Neural cell (in vitro differentiated cells): ENCODE measurements around the gene DLL1. TPM values are rescaled to one million over a fixed set of nuclear protein-coding genes. Genes with fewer than 3 reads are reported as not detected.

ENCODE experiments used
- H2AFZ ChIP-seq: fragments of 200-600, 300-800 bp; sonication (generic), shearing (Covaris generic); 2 replicates; pipeline ENCODE4 v1.6.0; 2014; ENCODE audit warnings: low read depth, mild to moderate bottlenecking, antibody characterized with exemption, low read length, moderate library complexity
- H3F3A ChIP-seq: fragments of 200-600 bp; shearing (Covaris generic); 2 replicates; pipeline ENCODE4 v1.6.1; 2016; ENCODE audit warnings: mild to moderate bottlenecking, moderate library complexity, mixed read lengths, antibody characterized with exemption, low read length; ENCODE audit not compliant: insufficient read depth, poor library complexity, severe bottlenecking
- H3K27ac ChIP-seq: fragments of 200-600, 300-800 bp; sonication (generic), shearing (Covaris generic); 2 replicates; pipeline ENCODE4 v1.5.1; 2014; ENCODE audit warnings: mild to moderate bottlenecking, low read length, moderate library complexity
- H3K27me3 ChIP-seq: fragments of 300-800, 200-600 bp; sonication (generic), shearing (Covaris generic); 2 replicates; pipeline ENCODE4 v1.6.0; 2014; ENCODE audit warnings: mild to moderate bottlenecking, low read depth, low read length, moderate library complexity; ENCODE audit not compliant: insufficient read depth
- H3K36me3 ChIP-seq: fragments of 300-800, 200-600 bp; sonication (generic), shearing (Covaris generic); 2 replicates; pipeline ENCODE4 v1.5.1; 2014; ENCODE audit warnings: mild to moderate bottlenecking, antibody characterized with exemption, low read length, moderate library complexity; ENCODE audit not compliant: insufficient read depth
- H3K4me2 ChIP-seq: fragments of 300-800, 200-600 bp; sonication (generic), shearing (Covaris generic); 2 replicates; pipeline ENCODE4 v1.6.0; 2014; ENCODE audit warnings: mild to moderate bottlenecking, low read length
- H3K4me3 ChIP-seq: fragments of 300-800, 200-600 bp; sonication (generic), shearing (Covaris generic); 2 replicates; pipeline ENCODE4 v1.5.1; 2014; ENCODE audit warnings: mild to moderate bottlenecking, low read length, moderate library complexity
- H3K79me2 ChIP-seq: fragments of 200-600 bp; shearing (Covaris generic); replicated peaks from 2 replicates; pipeline ENCODE4 v1.6.0; 2014; ENCODE audit warnings: mild to moderate bottlenecking, low read length, moderate library complexity; ENCODE audit not compliant: insufficient read depth
- H3K9ac ChIP-seq: fragments of 300-800, 200-600 bp; sonication (generic), shearing (Covaris generic); 2 replicates; pipeline ENCODE4 v1.6.1; 2016; ENCODE audit warnings: mild to moderate bottlenecking, low read length, mixed read lengths
- H3K9me2 ChIP-seq: fragments of 200-600 bp; shearing (Covaris generic); 2 replicates; pipeline ENCODE4 v1.6.1; 2016; ENCODE audit warnings: mild to moderate bottlenecking, low read length, mixed read lengths; ENCODE audit not compliant: insufficient read depth
- H3K9me3 ChIP-seq: fragments of 200-600, 300-800 bp; sonication (generic), shearing (Covaris generic); 2 replicates; pipeline ENCODE4 v1.6.1; 2016; ENCODE audit warnings: mild to moderate bottlenecking, mixed run types, low read length, moderate library complexity, mixed read lengths
- H4K20me1 ChIP-seq: fragments of 200-600 bp; shearing (Covaris generic); 2 replicates; pipeline ENCODE4 v1.6.1; 2016; ENCODE audit warnings: mild to moderate bottlenecking, mixed run types; ENCODE audit not compliant: insufficient read depth
- CTCF ChIP-seq: fragments of 450-650 bp; IDR thresholded peaks from 2 replicates; pipeline ENCODE4 v1.5.1; 2014; ENCODE audit warnings: antibody characterized with exemption, mild to moderate bottlenecking, moderate library complexity; ENCODE audit not compliant: poor library complexity, severe bottlenecking
- EP300 ChIP-seq: fragments of 450-650 bp; conservative IDR thresholded peaks from 2 replicates; pipeline ENCODE4 v1.6.1; 2014; ENCODE audit warnings: antibody characterized with exemption, mild to moderate bottlenecking, moderate library complexity; ENCODE audit not compliant: poor library complexity, severe bottlenecking
- EZH2 ChIP-seq: fragments of 200-600, 300-800 bp; shearing (Covaris generic), sonication (generic); IDR thresholded peaks from 2 replicates; pipeline ENCODE4 v1.6.1; 2014; ENCODE audit warnings: antibody characterized with exemption, low read length, borderline replicate concordance, mild to moderate bottlenecking; ENCODE audit not compliant: insufficient read depth, poor library complexity, severe bottlenecking
- MXI1 ChIP-seq: fragments of 450-650 bp; conservative IDR thresholded peaks from 2 replicates; pipeline ENCODE4 v1.6.1; 2014; ENCODE audit warnings: antibody characterized with exemption, mild to moderate bottlenecking; ENCODE audit not compliant: poor library complexity, severe bottlenecking
- POLR2AphosphoS5 ChIP-seq: IDR thresholded peaks from 2 replicates; pipeline ENCODE4 v1.6.1; 2012
- RAD21 ChIP-seq: fragments of 450-650 bp; conservative IDR thresholded peaks from 2 replicates; pipeline ENCODE4 v1.6.1; 2014; ENCODE audit warnings: antibody characterized with exemption, mild to moderate bottlenecking, moderate library complexity
- REST ChIP-seq: IDR thresholded peaks from 2 replicates; pipeline ENCODE4 v1.6.1; 2012; ENCODE audit warnings: borderline replicate concordance
- SMC3 ChIP-seq: fragments of 450-650 bp; conservative IDR thresholded peaks from 2 replicates; pipeline ENCODE4 v1.6.1; 2014; ENCODE audit warnings: antibody characterized with exemption, mild to moderate bottlenecking, moderate library complexity; ENCODE audit not compliant: poor library complexity
- TAF1 ChIP-seq: IDR thresholded peaks from 2 replicates; pipeline ENCODE4 v1.6.1; 2012; ENCODE audit warnings: low read depth
- polyA plus RNA-seq: library from polyadenylated mRNA; depleted of rRNA; stranded (reverse); fragments of >200 nt; gene quantifications from 2 replicates; pipeline ENCODE4 v1.2.3, GENCODE V29; 2014

Gene DLL1
- polyA plus RNA-seq, 1 donor from 2014 or later, result 26.1 TPM

- H3K9ac ChIP-seq, result no peak overlapping the region
- no peaks in the 10 kb centered on the region for H3F3A ChIP-seq
- no peak for TF ChIP-seq SMC3
- no peak for TF ChIP-seq POLR2AphosphoS5
- no peak for TF ChIP-seq CTCF
- TF ChIP-seq TAF1, result no peak
- TF ChIP-seq EZH2, result no peak
- TF ChIP-seq MXI1, result no peak
- TF ChIP-seq REST, result no peak
- no peak for TF ChIP-seq RAD21
- TF ChIP-seq EP300, result no peak
- H3K9me2 ChIP-seq, result no peaks in the 10 kb centered on the region
- no peaks in the 10 kb centered on the region for H3K27me3 ChIP-seq
- H3K27ac ChIP-seq, result no peak overlapping the region
- H3K4me2 ChIP-seq, result no peak overlapping the region
- H3K36me3 ChIP-seq, result no peaks in the 10 kb centered on the region
- no peaks in the 10 kb centered on the region for H4K20me1 ChIP-seq
- H3K4me3 ChIP-seq, result no peak overlapping the region
- no peak overlapping the region for H2AFZ ChIP-seq
- H3K9me3 ChIP-seq, result no peaks in the 10 kb centered on the region
- H3K79me2 ChIP-seq, result no peaks in the 10 kb centered on the region
Observed at GRCh38 chr6:170269151-170269845, 21.6 kb downstream of the DLL1 start.

DNA sequence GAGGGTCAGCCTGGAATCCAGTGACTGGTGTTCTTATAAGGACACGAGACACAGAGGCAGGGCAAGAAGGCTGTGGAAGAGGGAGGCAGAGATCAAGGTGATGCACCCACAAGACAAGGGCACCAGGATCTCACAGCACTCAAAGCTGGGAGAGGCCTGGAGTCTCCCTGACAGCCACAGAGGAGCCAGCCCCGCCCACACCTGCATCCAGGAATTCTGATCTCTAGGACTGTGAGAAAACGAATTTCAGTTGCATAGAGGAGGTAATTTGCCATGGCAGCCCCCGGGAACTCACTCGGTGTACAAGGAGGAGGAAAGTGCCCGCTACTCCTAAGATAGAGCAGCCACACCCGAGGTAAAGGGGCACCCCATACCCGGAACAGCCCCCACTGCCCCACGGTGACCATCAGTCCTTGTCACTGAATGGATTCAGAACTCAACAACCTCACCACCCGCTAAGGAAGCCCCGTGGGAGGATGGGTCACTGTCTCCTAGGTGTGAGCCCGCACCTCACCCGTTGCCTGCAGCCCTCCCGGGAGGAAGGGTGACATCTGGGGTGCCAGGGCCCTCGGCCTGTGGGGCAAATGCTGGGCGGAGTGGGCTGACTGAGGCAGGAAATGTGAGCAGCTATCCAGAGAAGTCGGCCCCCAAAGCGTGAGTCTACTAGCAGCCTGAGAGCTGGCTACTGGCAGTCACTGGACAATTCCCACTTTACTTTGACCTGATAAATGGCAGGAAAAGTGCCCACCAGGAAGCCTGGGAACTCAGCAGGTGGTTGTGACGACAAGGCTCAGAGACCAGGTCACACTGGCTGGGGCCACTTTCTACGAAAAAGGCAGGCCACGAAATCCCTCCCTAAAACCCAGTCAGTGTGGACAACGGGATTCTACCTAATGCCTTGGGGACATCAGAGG, 22.4 kb downstream of the DLL1 start:
- Histone ChIP-seq H3K9me2 (no peaks in the 10 kb centered on the region), H3K4me3 (no peak overlapping the region), H3K4me2 (no peak overlapping the region), H3K27me3 (no peaks in the 10 kb centered on the region), H3K79me2 (no peaks in the 10 kb centered on the region), H3F3A (no peaks in the 10 kb centered on the region), H3K27ac (no peak overlapping the region), H3K9ac (no peak overlapping the region), H2AFZ (no peak overlapping the region), H4K20me1 (no peaks in the 10 kb centered on the region), H3K9me3 (no peaks in the 10 kb centered on the region), H3K36me3 (no peaks in the 10 kb centered on the region)
- TF ChIP-seq EP300 (no peak), MXI1 (no peak), SMC3 (no peak), CTCF (no peak), REST (no peak), RAD21 (no peak), POLR2AphosphoS5 (no peak), TAF1 (no peak), EZH2 (no peak)
